GM18526 (cell line): Measurements from ENCODE around the gene ADAMTSL5.

Experiments used
- POLR2A ChIP-seq: IDR thresholded peaks from 3 replicates; pipeline ENCODE4 v1.6.1; 2011; ENCODE audit not compliant: insufficient read length; ENCODE audit errors: extremely low read depth

ADAMTSL5 gene

DNA sequence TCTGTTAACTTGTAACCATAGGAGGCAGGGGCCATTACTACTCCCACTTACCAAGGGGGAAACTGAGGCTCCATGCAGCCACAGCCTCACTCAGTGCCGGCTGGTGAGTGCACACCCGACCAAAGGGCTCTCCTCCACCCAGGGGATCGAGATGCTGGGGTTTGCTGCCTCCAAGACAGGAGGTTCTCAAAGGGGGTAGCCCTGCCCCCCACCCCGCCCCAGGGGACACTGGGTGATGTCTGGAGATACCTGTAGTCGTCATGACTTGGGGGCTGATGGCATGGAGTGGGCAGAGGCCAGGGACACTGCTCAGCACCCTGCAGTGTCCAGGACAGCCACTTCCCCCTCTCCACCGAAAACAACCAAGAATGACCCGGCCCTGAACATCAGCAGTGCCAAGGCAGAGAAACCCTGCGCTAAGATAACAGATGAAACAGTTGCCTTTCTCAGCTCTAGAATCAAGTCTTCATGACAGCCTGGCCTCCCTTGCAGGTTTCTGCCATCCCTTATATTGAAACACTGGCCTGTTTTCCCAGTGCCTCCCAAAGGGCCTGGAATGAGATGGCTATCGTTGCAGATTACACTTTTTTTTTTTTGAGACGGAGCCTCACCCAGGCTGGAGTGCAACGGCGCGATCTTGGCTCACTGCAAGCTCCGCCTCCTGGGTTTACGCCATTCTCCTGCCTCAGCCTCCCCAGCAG, 18.6 kb downstream of the ADAMTSL5 start:
- TF ChIP-seq POLR2A, result no peak

DNA sequence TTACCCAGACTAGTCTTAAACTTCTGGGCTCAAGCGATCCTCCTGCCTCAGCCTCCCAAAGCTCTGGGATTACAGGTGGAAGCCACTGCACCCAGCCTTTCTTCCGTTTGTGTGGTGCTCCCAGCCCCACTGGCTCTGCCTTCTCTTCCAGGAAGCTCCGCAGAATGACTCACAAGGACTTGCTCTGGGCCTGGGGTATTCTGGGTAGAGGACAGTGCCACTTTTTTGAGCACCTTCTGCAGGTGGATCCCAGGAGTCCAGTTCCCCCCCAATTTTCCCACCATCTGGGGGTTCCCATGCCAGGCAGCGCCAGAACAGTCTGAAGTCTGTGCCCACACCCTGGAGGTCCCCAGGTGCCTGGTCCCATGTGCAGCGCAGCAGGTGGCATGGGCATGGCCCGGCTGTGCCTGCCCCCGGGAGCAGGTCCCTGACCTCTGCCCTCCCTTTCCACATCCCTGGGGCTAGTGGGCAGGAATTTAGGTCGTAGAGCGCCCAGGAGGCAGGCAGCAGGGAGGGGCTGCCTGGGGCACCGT, 20.3 kb downstream of the ADAMTSL5 start:
- TF ChIP-seq POLR2A, result no peak

DNA sequence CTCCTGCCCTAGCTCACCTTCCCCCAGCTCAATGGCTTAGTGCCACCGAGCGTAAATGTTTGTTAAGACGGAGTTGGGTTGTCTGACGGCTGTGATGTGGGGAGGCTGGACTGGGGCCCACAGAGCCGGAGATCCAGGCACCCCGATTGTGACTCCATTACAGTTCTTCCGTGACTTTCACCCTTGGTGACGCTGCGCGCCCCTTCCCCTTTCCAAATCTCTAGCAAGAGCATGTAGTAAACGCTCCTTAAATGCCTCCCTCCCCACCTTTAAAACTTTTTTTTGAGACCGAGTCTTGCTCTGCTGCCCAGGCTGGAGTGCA, 21.0 kb downstream of the ADAMTSL5 start:
- TF ChIP-seq POLR2A, result no peak

DNA sequence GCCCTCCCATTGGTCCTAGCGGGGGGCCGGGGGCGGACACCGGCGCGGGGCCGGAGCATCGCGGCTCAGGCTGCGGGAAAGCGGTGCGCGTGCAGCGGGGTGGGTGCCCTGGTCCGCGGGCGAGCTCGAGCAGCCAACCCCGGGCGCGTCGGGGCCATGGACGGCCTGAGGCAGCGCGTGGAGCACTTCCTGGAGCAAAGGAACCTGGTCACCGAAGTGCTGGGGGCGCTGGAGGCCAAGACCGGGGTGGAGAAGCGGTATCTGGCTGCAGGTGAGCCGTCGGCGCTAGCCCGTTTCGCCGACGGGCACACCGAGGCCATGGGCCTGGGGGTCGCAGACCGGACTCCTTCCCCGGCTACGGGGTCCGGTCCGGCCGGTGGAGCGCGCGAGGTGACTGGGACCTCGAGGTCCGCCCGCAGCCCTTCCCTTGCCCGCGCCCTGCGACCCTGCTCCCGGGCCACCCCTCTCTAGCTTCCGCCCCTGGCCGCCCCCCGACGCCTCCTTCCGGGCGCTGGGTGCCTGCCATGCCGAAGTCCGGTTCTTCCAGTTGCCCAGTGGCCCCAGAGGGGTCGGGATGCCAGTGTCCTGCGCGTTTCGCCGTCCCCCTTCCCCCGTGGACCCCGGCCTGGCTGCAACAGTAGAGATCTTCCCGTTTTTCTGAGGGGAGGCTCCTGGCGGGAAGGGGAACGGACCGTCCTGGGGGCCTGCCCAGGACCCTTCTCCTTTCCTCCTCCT, 21.5 kb downstream of the ADAMTSL5 start, which contains the start of gene REEP6:
REEP6 (plus strand) TSS at position 68 of the 735 bp plus-strand sequence; CDS start at position 157, 89 bp downstream.
- no peak for TF ChIP-seq POLR2A

DNA sequence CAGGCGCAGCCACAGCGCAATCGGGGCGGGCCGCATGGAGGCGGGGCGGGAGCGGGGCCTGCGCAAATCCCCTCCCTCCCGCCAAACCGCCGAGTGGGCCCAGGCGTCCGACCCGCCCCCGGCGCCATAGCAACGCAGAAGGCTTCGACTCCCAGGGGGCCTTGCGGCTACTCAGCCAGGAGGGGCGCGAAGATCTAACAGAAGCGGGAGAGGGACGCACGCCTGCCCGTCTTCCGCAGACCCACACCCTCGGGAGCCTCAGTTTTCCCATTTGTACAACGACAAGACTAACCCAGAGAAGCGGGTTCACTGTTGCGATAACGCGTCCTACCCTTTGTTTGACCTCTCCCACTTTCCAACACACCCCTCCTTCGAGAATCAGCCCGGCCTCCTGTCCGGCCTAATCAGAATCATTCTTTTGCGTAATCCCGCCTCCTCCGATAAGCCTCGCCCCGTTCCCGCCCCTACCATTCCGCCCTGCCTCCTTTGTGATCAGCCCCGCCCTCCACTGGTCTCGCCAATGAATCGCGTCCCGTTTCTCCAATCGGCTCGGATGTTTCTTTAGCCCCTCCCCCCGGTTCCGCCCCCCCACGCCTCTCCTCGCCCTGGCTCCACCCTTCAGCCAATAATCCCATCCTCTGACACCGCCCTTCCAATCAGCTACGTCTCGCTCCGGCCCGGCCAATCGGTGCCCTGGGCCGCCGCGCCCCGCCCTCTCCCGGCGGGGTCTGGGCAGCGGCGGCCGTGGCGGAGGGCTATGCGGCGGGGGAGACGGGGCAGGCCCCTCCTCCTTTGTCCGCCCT, 22.3 kb downstream of the ADAMTSL5 start, which contains the start of gene PCSK4:
PCSK4 (minus strand) TSS at position 40 of the 803 bp plus-strand sequence; CDS start at position 36, 4 bp downstream.
- no peak for TF ChIP-seq POLR2A

DNA sequence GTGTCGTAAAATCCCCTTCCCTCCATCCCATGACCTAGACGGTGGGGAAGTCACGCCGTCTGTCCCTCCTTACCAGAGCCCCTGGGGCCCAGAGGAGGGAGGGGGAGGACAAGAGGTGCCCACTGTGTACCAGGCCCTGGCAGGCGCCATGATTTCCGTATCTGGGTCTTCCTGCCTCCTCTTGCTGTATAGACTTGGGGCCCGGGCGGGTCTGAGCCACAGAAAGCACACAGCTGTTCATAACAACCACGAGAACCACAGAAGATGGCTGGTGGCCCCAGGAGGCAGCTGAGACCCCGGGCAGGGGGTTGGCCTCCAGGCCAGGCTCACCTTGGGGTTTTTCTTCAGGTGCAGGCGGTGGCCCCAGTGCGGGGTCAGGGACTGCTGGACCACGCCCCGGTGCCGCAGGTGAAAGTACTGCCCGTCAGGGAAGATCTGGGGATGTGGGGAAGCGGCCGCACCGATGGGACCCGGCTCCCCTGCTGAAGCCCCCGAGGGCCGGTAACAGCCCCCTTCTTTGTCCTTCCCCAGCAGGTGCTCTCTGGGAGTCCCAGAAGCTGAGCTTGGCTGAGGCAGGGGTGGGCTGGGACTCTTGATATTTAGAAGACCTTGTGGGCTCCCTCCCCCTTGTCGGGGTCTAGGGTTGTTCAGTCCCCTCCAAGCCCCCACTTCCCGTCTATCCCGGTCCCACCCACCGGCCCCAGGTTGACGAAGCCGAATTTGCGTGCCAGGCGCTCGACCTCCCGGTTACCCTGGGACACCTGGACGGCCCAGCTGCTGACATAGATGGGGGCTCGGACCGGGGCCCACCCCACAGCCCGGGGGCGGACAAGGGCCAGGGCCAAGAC, 23.1 kb downstream of the ADAMTSL5 start:
- TF ChIP-seq POLR2A, result peak; percentile 12

DNA sequence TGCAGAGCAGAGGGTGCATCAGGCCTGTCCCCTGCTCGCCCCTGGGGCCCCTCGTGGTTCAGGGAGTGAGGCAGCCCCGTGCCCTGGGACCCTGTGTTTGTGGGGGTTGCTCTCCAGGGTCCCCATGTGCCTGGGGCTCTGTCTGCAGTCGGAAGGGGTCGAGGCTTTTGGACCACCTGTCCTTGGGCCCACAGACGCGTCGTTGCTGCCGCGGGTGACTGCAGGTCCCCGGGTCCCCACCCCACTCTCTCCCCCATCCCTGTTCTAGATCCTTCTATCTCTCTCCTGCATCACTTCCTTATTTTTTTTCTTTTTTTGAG, 24.6 kb downstream of the ADAMTSL5 start:
- no peak for TF ChIP-seq POLR2A

DNA sequence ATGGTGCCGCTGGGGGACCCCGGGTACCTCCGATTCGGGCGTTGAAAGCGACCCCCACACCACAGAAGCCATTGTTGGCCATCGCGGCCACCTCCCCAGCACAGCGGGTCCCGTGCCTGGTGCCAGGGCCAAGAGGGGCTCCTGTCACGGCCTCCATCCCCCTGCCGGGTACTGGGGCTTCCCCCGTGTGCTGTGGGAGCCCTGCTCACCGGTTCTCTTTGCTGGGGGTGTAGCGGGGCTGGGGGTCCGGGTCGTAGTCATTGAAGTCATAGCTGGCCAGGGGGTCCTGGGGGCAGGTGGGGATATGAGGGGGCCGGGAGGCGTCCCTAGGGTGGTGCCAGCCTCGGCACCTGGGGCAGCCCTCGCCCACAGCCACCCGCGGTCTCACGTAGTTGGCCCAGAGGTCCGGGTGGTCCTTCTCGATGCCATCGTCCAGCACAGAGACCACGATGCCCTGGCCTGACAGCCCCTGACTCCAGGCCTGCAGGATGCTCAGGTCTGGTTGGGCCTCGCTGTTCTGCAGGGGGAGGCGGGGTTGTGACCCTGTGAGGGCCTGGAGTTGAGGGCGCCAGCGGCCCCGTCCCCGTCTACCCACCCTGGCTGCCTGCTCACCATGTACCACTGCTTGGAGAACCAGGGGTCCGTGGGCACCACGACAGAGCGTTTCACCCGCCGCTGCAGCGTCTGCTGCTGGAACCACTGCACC, 25.1 kb downstream of the ADAMTSL5 start:
- no peak for TF ChIP-seq POLR2A

DNA sequence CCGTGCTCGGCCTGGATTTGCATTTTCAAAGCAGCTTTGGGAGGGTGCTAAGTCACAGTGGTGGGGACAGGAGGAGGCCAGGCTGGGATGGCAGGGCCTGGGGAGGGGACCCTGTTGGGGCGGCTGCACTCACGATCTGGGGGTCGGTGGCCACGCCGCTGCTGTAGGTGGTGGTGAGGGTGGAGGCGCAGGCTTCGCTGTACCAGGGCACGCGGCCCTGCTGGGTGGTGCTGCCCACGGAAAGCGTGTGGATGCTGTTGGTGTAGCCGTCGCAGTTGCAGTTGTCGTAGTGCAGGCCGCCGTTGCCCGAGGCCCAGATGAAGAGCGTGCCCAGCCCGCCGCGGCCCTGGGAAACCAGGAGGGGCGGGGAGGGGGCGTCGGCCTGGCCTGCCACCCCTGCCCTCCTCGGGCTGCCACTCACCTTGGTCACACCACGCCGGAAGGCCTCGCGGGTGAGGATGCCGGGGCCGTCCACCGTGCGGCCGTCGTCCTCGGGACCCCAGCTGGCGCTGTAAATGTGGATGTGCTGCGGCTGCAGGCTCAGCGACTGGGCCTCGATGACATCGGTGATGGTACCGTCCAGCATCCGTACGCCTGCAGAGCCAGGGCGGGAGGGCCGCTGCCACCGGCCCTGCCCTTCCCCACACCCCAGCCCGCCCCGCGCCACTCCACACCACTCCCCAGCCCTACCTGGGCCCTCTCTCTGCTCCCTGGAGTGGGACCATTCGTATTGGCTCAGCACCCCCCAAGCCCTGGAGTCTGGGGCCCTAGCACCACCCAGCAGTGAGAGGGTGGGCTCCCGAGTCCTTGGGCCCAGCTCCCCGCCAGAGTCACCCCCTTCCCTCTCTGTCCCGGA, 25.9 kb downstream of the ADAMTSL5 start:
- TF ChIP-seq POLR2A, result no peak

DNA sequence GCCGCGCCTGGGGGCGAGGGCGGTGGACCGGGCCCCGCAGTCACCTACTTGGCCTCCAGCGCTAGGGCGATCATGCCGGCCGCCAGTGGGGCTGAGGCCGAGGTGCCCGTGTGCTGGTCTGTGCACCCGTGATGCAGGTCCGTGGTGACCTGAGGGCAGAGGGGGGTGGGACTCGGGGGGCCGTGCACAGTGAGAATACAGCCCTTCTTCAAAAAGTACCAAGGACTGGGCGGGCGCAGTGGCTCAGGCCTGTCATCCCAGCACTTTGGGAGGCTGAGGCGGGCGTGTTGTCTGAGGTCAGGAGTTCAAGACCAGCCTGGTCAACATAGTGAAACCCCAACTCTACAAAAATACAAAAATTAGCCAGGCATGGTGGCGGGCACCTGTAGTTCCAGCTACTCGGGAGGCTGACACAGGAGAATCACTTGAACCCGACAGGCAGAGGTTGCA, 28.8 kb downstream of the ADAMTSL5 start:
- no peak for TF ChIP-seq POLR2A

DNA sequence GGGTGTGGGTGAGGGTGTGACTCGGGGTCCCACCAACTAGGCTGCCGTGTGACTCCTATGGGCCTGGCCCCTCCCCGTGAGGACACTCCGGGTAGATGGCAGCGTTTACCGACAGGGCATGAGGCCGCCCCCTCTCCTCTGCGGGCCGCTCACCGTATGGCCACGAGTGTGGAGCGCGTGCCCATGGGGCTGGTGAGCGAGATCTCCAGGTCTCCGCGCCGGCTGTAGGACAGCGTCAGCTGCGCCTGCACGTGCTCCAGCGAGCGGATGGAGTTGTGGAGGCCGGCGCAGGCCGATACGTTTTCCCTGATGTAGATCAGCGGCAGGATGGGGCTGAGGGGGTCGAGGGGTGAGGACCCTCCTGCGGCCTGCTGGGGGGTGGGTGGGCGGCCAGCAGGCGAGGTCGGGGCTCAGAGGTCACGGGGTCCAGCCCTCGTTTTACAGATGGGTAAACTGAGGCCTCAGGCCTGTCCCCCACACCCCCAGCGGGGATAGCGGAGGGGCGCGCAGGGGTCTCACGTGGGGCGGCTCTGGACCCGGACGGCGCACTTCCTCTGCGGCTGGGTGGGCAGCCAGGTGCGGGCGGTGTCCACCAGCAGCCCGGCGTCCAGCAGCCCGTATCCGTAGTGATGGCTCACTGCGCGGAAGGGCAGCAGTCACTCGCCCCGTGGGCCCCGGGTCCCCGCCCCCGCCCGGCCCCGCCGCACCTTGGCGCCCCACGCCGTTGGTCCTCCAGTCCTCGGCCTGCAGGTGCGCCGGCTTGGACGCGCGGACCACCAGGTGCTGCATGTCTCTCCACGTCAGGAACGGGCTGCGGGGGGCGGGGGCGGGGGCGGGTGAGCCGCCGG, 29.5 kb downstream of the ADAMTSL5 start:
- TF ChIP-seq POLR2A, result no peak
